Keratinocyte (primary cell): ENCODE measurements around the gene PCMTD2. TPM values are rescaled to one million over a fixed set of nuclear protein-coding genes. Genes with fewer than 3 reads are reported as not detected.

Experiments
- DNase-seq: peaks from one replicate; pipeline ENCODE4 v3.0.0-alpha.2; 2011; ENCODE audit warnings: low read depth, missing footprints, low spot score
- FAIRE-seq: peaks from 2 replicates; lab custom pipeline; 2011; peaks lifted over from hg19 to GRCh38; lab: Jason Lieb, UNC
- H2AFZ ChIP-seq: 2 replicates; pipeline ENCODE4 v1.6.0; 2012; ENCODE audit warnings: low read length, control low read depth, inconsistent platforms; ENCODE audit not compliant: control insufficient read depth
- H3K27ac ChIP-seq: 2 replicates; pipeline ENCODE4 v1.5.1; 2011; ENCODE audit warnings: low read length; ENCODE audit not compliant: control insufficient read depth, insufficient read depth
- H3K27me3 ChIP-seq: 3 replicates; pipeline ENCODE4 v1.6.0; 2011; ENCODE audit warnings: low read length; ENCODE audit not compliant: control insufficient read depth, insufficient read depth; ENCODE audit errors: extremely low read depth
- H3K36me3 ChIP-seq, 2 experiments: 2 replicates in 1 of 2; 3 replicates in 1 of 2; pipeline ENCODE4 v1.5.1; 2011; ENCODE audit warnings: low read length in 2 of 2, mild to moderate bottlenecking in 1 of 2; ENCODE audit not compliant: control insufficient read depth in 2 of 2, insufficient read depth in 2 of 2; ENCODE audit errors: extremely low read depth in 1 of 2
- H3K4me1 ChIP-seq: 3 replicates; pipeline ENCODE4 v1.5.1; 2011; ENCODE audit warnings: low read length; ENCODE audit not compliant: control insufficient read depth, insufficient read depth; ENCODE audit errors: extremely low read depth
- H3K4me2 ChIP-seq: 3 replicates; pipeline ENCODE4 v1.6.0; 2011; ENCODE audit warnings: low read depth, low read length; ENCODE audit not compliant: control insufficient read depth, insufficient read depth; ENCODE audit errors: extremely low read depth
- H3K4me3 ChIP-seq, 3 experiments: fragments of 200-600 bp in 1 of 3; sonication (generic) in 1 of 3; 2 replicates in 2 of 3; 3 replicates in 1 of 3; pipeline ENCODE4 v1.5.1; 2011 to 2016; ENCODE audit warnings: low read length in 3 of 3, mild to moderate bottlenecking in 3 of 3, control low read depth in 2 of 3, inconsistent platforms in 1 of 3, low read depth in 1 of 3, mixed read lengths in 1 of 3, mixed run types in 1 of 3, moderate library complexity in 1 of 3; ENCODE audit not compliant: control insufficient read depth in 2 of 3, insufficient read depth in 2 of 3; ENCODE audit errors: extremely low read depth in 1 of 3
- H3K79me2 ChIP-seq: 2 replicates; pipeline ENCODE4 v1.6.0; 2012; ENCODE audit warnings: low read length; ENCODE audit not compliant: control insufficient read depth, insufficient read depth
- H3K9ac ChIP-seq: 3 replicates; pipeline ENCODE4 v1.6.0; 2011; ENCODE audit warnings: low read length; ENCODE audit not compliant: control insufficient read depth, insufficient read depth; ENCODE audit errors: extremely low read depth
- H3K9me1 ChIP-seq: 3 replicates; pipeline ENCODE4 v1.6.0; 2011; ENCODE audit warnings: low read length; ENCODE audit not compliant: control insufficient read depth, insufficient read depth; ENCODE audit errors: extremely low read depth
- H3K9me3 ChIP-seq: 2 replicates; pipeline ENCODE4 v1.5.1; 2012; ENCODE audit warnings: low read depth, low read length; ENCODE audit not compliant: control insufficient read depth
- H4K20me1 ChIP-seq: 3 replicates; pipeline ENCODE4 v1.6.0; 2011; ENCODE audit warnings: low read length; ENCODE audit not compliant: control insufficient read depth, insufficient read depth; ENCODE audit errors: extremely low read depth
- EZH2 ChIP-seq: IDR thresholded peaks from one replicate; pipeline ENCODE4 v1.6.1; 2012; ENCODE audit warnings: inconsistent platforms, mild to moderate bottlenecking, low read length, moderate library complexity
- dilution Hi-C: fragments of 300-500 bp; cut with MboI; formaldehyde crosslinking; loops from one replicate; pipeline ENCODE4 v1.7.0; 2020; ENCODE audit warnings: low sequenced_read_pairs; ENCODE audit not compliant: extremely low pct_ligation_motif_present
- polyA plus RNA-seq, 5 experiments: library from polyadenylated mRNA; depleted of rRNA in 3 of 5; stranded (reverse) in 3 of 5; stranded (forward) in 1 of 5; unstranded in 1 of 5; fragments of >200 nt; gene quantifications; 1 replicate in 1 of 5; 2 replicates in 3 of 5; 3 replicates in 1 of 5; pipeline versions ENCODE4 v1.2.1 to v1.2.3, GENCODE V29; 2011 to 2012; ENCODE audit warnings: missing spikeins in 2 of 5, low read depth in 1 of 5, low replicate concordance in 1 of 5
- TF ChIP-seq, protein P1 (sequence below), 3 experiments: IDR thresholded peaks in 1 of 3; conservative IDR thresholded peaks in 1 of 3; optimal IDR thresholded peaks in 1 of 3; 2 replicates in 2 of 3; 3 replicates in 1 of 3; pipeline versions ENCODE3 to v1.5.1; 2011; ENCODE audit warnings: low read length in 3 of 3, mild to moderate bottlenecking in 3 of 3, moderate library complexity in 2 of 3, control low read depth in 1 of 3, inconsistent platforms in 1 of 3; ENCODE audit not compliant: insufficient read depth in 2 of 3; ENCODE audit errors: extremely low read depth in 1 of 3

PCMTD2 gene
- polyA plus RNA-seq, 1 donor (not counting 4 experiments of a cell fraction or from before 2014, with no cell fraction given) = 25.8 TPM

- Histone ChIP-seq H3K79me2 (no peaks in the 10 kb centered on the region), H3K4me1 (peaks cover 28% of the 10 kb centered on the region), H3K36me3 (no peaks in the 10 kb centered on the region), H3K27me3 (peaks cover 23% of the 10 kb centered on the region), H3K27ac (no peak overlapping the region), H4K20me1 (no peaks in the 10 kb centered on the region), H3K9me3 (no peaks in the 10 kb centered on the region), H2AFZ (no peak overlapping the region), H3K4me3 (no peak overlapping the region), H3K9me1 (no peaks in the 10 kb centered on the region), H3K4me2 (no peak overlapping the region), H3K9ac (no peak overlapping the region)
- FAIRE-seq = no peak
- no peak for TF ChIP-seq EZH2
- TF ChIP-seq, protein P1, sequence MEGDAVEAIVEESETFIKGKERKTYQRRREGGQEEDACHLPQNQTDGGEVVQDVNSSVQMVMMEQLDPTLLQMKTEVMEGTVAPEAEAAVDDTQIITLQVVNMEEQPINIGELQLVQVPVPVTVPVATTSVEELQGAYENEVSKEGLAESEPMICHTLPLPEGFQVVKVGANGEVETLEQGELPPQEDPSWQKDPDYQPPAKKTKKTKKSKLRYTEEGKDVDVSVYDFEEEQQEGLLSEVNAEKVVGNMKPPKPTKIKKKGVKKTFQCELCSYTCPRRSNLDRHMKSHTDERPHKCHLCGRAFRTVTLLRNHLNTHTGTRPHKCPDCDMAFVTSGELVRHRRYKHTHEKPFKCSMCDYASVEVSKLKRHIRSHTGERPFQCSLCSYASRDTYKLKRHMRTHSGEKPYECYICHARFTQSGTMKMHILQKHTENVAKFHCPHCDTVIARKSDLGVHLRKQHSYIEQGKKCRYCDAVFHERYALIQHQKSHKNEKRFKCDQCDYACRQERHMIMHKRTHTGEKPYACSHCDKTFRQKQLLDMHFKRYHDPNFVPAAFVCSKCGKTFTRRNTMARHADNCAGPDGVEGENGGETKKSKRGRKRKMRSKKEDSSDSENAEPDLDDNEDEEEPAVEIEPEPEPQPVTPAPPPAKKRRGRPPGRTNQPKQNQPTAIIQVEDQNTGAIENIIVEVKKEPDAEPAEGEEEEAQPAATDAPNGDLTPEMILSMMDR (optimal IDR thresholded peaks at IDR 0.05 in 1 of 3, IDR thresholded peaks at IDR 0.05 in 1 of 3, conservative IDR thresholded peaks at IDR 0.05 in 1 of 3; ENCODE audit: extremely low read depth in 1 of 3, insufficient read depth in 2 of 3, low read length in 3 of 3) = no peak
- dilution Hi-C loops = no loop called here
- no peak for DNase-seq
Observed at GRCh38 chr20:64225171-64225595, 30.4 kb upstream of the PCMTD2 start.

- H3K27me3 ChIP-seq = peaks cover 20% of the 10 kb centered on the region
- no peaks in the 10 kb centered on the region for H4K20me1 ChIP-seq
- no peaks in the 10 kb centered on the region for H3K9me3 ChIP-seq
- dilution Hi-C loops = no loop called here
- no peak for DNase-seq
- TF ChIP-seq, protein P1 (optimal IDR thresholded peaks at IDR 0.05 in 1 of 3, IDR thresholded peaks at IDR 0.05 in 1 of 3, conservative IDR thresholded peaks at IDR 0.05 in 1 of 3; ENCODE audit: extremely low read depth in 1 of 3, insufficient read depth in 2 of 3, low read length in 3 of 3) = no peak
- no peak for TF ChIP-seq EZH2
- no peak overlapping the region for H3K27ac ChIP-seq
- no peak overlapping the region for H3K9ac ChIP-seq
- no peak overlapping the region for H3K4me3 ChIP-seq
- no peaks in the 10 kb centered on the region for H3K9me1 ChIP-seq
- no peaks in the 10 kb centered on the region for H3K79me2 ChIP-seq
- no peak overlapping the region for H2AFZ ChIP-seq
- H3K4me2 ChIP-seq = no peak overlapping the region
- no peak for FAIRE-seq
- H3K36me3 ChIP-seq = no peaks in the 10 kb centered on the region
- peaks cover 28% of the 10 kb centered on the region for H3K4me1 ChIP-seq
Observed at GRCh38 chr20:64225828-64226598, 29.5 kb upstream of the PCMTD2 start.
